Heart left ventricle (tissue), 13 donors: ENCODE results near the gene CDA.

Experiments
- POLR2A ChIP-seq, 2 donors: fragments of 450-650 bp; IDR thresholded peaks; one replicate each; pipeline ENCODE4 v1.6.1; 2017; ENCODE audit warnings: antibody characterized with exemption in 2 of 2, mild to moderate bottlenecking in 2 of 2, moderate library complexity in 2 of 2
- TF ChIP-seq, protein P1 (sequence below), 12 donors: fragments of 200-600 bp; sonication (generic) in 4 of 12; IDR thresholded peaks; one replicate each; pipeline versions ENCODE4 v1.5.0 to v1.8.0; 2018 to 2022; ENCODE audit warnings: antibody characterized with exemption in 12 of 12, mild to moderate bottlenecking in 5 of 12
- donor health status: ischemic (EF 13 %, LVEDD 7.1; RV severe dilation, severe dysfunction).
- donor health status: DM: no; HTN: yes; CAD: no.
- donor health status: DM: no; HTN: no; CAD: no.
- donor health status: ischemic (EF 25% LVEDD 6.9; RV normal size, moderate dysfunction).
- donor health status: ischemic (EF 25% LVEDD 5.7; RV mildly dilated, moderate dysfunction).
- donor health status: ischemic (EF 35%, LVEDD 5.7; RV mildly dilated, moderate dysfunction).
- donor health status: nonischemic (EF 11% LVEDD 7.7; RV severe dilation, severe dysfunction).
- donor health status: DM: yes; HTN: yes; CAD: no.
- donor health status: PGD.
- donor health status: ischemic (EF 29% LVEDD 5.4; RV normal size, mild dysfunction).
- donor health status: nonischemic (EF 23%, LVEDD 6.1; RV moderate dilation, normal function).

DNA sequence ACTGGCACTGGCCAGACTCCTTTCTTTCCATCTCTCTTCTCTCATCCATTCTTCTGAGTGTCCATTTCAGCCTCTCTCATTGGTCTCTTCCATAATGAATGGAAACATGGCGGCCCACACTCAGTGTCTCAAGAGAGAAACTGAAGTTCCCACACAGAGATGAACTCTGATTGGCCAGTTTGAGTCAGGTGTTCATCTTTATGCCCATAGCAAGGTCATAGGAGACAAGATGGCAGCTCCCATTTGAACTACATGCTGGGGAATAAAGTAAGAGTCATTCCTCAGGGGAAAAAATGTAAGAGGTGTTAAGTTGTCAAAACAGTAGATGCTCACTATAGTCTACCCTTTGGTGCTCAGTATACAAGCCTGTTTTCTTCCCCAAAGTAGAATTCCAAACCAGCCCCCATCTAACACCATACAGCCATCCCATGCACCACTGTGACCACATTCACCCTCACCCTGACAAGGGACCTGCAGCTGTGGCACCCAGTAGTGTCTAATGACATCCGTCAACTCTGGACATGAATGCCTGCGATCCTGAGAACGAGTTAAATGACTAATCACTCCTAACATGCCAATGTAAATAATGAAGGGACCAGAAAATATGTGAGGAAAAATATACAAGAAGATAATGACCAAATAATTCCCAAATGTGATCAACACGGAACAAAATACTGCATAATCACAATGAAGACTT lies 12.4 kb downstream of the CDA start:
- TF ChIP-seq, protein P1, sequence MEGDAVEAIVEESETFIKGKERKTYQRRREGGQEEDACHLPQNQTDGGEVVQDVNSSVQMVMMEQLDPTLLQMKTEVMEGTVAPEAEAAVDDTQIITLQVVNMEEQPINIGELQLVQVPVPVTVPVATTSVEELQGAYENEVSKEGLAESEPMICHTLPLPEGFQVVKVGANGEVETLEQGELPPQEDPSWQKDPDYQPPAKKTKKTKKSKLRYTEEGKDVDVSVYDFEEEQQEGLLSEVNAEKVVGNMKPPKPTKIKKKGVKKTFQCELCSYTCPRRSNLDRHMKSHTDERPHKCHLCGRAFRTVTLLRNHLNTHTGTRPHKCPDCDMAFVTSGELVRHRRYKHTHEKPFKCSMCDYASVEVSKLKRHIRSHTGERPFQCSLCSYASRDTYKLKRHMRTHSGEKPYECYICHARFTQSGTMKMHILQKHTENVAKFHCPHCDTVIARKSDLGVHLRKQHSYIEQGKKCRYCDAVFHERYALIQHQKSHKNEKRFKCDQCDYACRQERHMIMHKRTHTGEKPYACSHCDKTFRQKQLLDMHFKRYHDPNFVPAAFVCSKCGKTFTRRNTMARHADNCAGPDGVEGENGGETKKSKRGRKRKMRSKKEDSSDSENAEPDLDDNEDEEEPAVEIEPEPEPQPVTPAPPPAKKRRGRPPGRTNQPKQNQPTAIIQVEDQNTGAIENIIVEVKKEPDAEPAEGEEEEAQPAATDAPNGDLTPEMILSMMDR (IDR thresholded peaks at IDR 0.05), result no peak
- no peak for TF ChIP-seq POLR2A (IDR thresholded peaks at IDR 0.05)
